HG02943 (cell line): ENCODE results near the gene TTLL12.

Experiments used
- ATAC-seq: cut with Tn5 transposase; IDR thresholded peaks from one replicate; pipeline ENCODE4 v1.9.1; 2021; ENCODE audit warnings: mild to moderate bottlenecking, low read depth, moderate library complexity; ENCODE audit not compliant: unreplicated experiment

TTLL12 gene

GRCh38 chr22:43174941-43175531, 11.9 kb downstream of the TTLL12 start:
- no peak for ATAC-seq

GRCh38 chr22:43173976-43174720, 12.8 kb downstream of the TTLL12 start:
- no peak for ATAC-seq

- no peak for ATAC-seq
These were observed 13.4 kb downstream of the TTLL12 start for GRCh38 chr22:43173566-43173965.

- no peak for ATAC-seq
These were observed 14.7 kb downstream of the TTLL12 start for GRCh38 chr22:43172191-43172590.

GRCh38 chr22:43171607-43172006, 15.3 kb downstream of the TTLL12 start:
- no peak for ATAC-seq

- no peak for ATAC-seq
These were observed 15.9 kb downstream of the TTLL12 start for GRCh38 chr22:43171019-43171491.

- ATAC-seq: no peak
These were observed 16.8 kb downstream of the TTLL12 start for GRCh38 chr22:43170131-43170480.

- no peak for ATAC-seq
These were observed 17.4 kb downstream of the TTLL12 start for GRCh38 chr22:43169310-43170130.

GRCh38 chr22:43168471-43169309, 18.2 kb downstream of the TTLL12 start:
- ATAC-seq: no peak

- no peak for ATAC-seq
These were observed 19.8 kb downstream of the TTLL12 start for GRCh38 chr22:43167001-43167589.

- ATAC-seq: no peak
These were observed 20.6 kb downstream of the TTLL12 start for GRCh38 chr22:43166132-43166930.

GRCh38 chr22:43164636-43165035, 22.3 kb downstream of the TTLL12 start:
- no peak for ATAC-seq

- no peak for ATAC-seq
These were observed 23.6 kb downstream of the TTLL12 start for GRCh38 chr22:43163241-43163795.

- ATAC-seq: no peak
These were observed 24.4 kb downstream of the TTLL12 start for GRCh38 chr22:43162412-43163150.

GRCh38 chr22:43160497-43161126, 26.3 kb downstream of the TTLL12 start:
- no peak for ATAC-seq

- ATAC-seq: no peak
These were observed 27.3 kb downstream of the TTLL12 start for GRCh38 chr22:43159484-43160178.

GRCh38 chr22:43158778-43159483, 28.0 kb downstream of the TTLL12 start:
- no peak for ATAC-seq
